Spleen (tissue), 11 donors: ENCODE measurements around the gene KATNA1. TPM values are rescaled to one million over a fixed set of nuclear protein-coding genes. Genes with fewer than 3 reads are reported as not detected.

Source experiments
- DNase-seq: peaks from one replicate; pipeline ENCODE4 v3.0.0-alpha.2; 2020
- H3K27ac ChIP-seq, 8 donors: fragments of 200-600 bp; sonication (generic) in 7 of 8; 1 replicate in 4 of 8; 2 replicates in 4 of 8; pipeline versions ENCODE4 v1.5.0 to v1.8.0; 2016 to 2021; ENCODE audit warnings: inconsistent platforms in 4 of 8, mild to moderate bottlenecking in 4 of 8, moderate library complexity in 1 of 8
- H3K27me3 ChIP-seq, 7 donors: fragments of 200-600 bp; sonication (generic) in 6 of 7; replicated peaks in 1 of 7; 1 replicate in 4 of 7; 2 replicates in 3 of 7; pipeline versions ENCODE4 v1.5.0 to v1.8.0; 2016 to 2021; ENCODE audit warnings: inconsistent platforms in 3 of 7, mild to moderate bottlenecking in 1 of 7
- H3K36me3 ChIP-seq, 6 donors: fragments of 200-600 bp; sonication (generic) in 5 of 6; 1 replicate in 4 of 6; 2 replicates in 2 of 6; pipeline versions ENCODE4 v1.5.0 to v1.8.0; 2016 to 2021; ENCODE audit warnings: inconsistent platforms in 2 of 6
- H3K4me1 ChIP-seq, 6 donors: fragments of 200-600 bp; sonication (generic) in 5 of 6; 1 replicate in 3 of 6; 2 replicates in 3 of 6; pipeline versions ENCODE4 v1.5.0 to v1.8.0; 2016 to 2021; ENCODE audit warnings: inconsistent platforms in 3 of 6
- H3K4me3 ChIP-seq, 8 donors: fragments of 200-600 bp; sonication (generic) in 7 of 8; 1 replicate in 4 of 8; 2 replicates in 4 of 8; pipeline versions ENCODE4 v1.5.0 to v1.8.0; 2016 to 2021; ENCODE audit warnings: inconsistent platforms in 4 of 8, mild to moderate bottlenecking in 4 of 8, moderate library complexity in 2 of 8
- H3K9me3 ChIP-seq, 8 donors: fragments of 200-600 bp; sonication (generic) in 7 of 8; 1 replicate in 4 of 8; 2 replicates in 4 of 8; pipeline versions ENCODE4 v1.5.0 to v1.8.0; 2016 to 2021; ENCODE audit warnings: inconsistent platforms in 4 of 8
- CTCF ChIP-seq, 11 experiments: fragments of 200-600 bp in 7 of 11; fragments of 450-650 bp in 4 of 11; sonication (generic) in 4 of 11; IDR thresholded peaks in 8 of 11; conservative IDR thresholded peaks in 3 of 11; 1 replicate in 7 of 11; 2 replicates in 4 of 11; pipeline versions ENCODE4 v1.4.0 to v1.8.0; 2016 to 2021; ENCODE audit warnings: antibody characterized with exemption in 11 of 11, inconsistent platforms in 4 of 11, mild to moderate bottlenecking in 1 of 11
- POLR2A ChIP-seq, 3 donors: fragments of 450-650 bp; IDR thresholded peaks; one replicate each; pipeline ENCODE4 v1.5.1; 2017; ENCODE audit warnings: antibody characterized with exemption in 3 of 3, mild to moderate bottlenecking in 1 of 3
- POLR2AphosphoS5 ChIP-seq, 3 donors: sonication (generic); formaldehyde crosslinking; IDR thresholded peaks; one replicate each; pipeline ENCODE4 v1.5.1; 2017; ENCODE audit warnings: antibody characterized with exemption in 3 of 3
- WGBS, 5 donors: extraction: QIAGEN DNeasy Blood & Tissue Kit in 3 of 5; methylation state at CpG; one replicate each; pipeline versions ENCODE4 v1.1.5 to v1.1.7; 2013 to 2018; 5-methylcytosine and 5-hydroxymethylcytosine counted together
- intact Hi-C: fragments of 100-400 bp; cut with DNase I; formaldehyde crosslinking; loops from one replicate; pipeline ENCODE4 v1.15.0; 2023; ENCODE audit warnings: low total_unique reads
- polyA plus RNA-seq, 3 donors: library from polyadenylated mRNA; stranded (reverse); fragments of 200-250 nt; gene quantifications; one replicate each; pipeline ENCODE4 v1.2.1, GENCODE V29; 2013
- total RNA-seq, 7 donors: library from RNA; depleted of rRNA in 3 of 7; stranded (reverse); fragments of >200 nt in 3 of 7; fragmentation: NEBNext Ultra II Directional in 4 of 7; extraction: Animal tissue kit (Norgen Biotek cat#: 25700) in 4 of 7; gene quantifications; one replicate each; pipeline versions ENCODE4 v1.1.0 to v1.2.1, GENCODE V29; 2016 to 2021
- donor health status: healthy with polysubstance abuse.
- donor health status: DM: no; HTN: no; CAD: no; lungs with moderate emphysema.
- donor health status: DM: no; HTN: no; CAD: no.
- donor health status: Bipolar disorder and iron deficiency.
- donor health status: healthy.
- donor health status: DM: no; HTN: no; CAD: no.
- donor health status: DM: yes; HTN: yes; CAD: no.

Gene KATNA1
- total and polyA plus RNA-seq, 10 donors: 9.3 to 28.5 (median 15.7) TPM

- intact Hi-C loops: loop anchor here (10.0 kb wide), 1 partner anchor 148 kb away; the partner anchor contains the start of gene LATS1
- H3K36me3 ChIP-seq: no peaks in the 10 kb centered on the region
- 0 to 1% (median 0%) methylated on average over 26 to 81 of the region's 81 CpGs for WGBS, 5 donors
Observed at GRCh38 chr6:149566410-149567193, 81.9 kb downstream of the KATNA1 start.

GRCh38 chr6:149565527-149566409, 82.7 kb downstream of the KATNA1 start, which contains the start of gene GINM1:
Gene GINM1, plus strand, starts transcription at chr6:149566375. Its CDS starts 40 bp downstream, at chr6:149566415.
- Histone ChIP-seq H3K27ac (peak within 1 kb of the TSS; percentile 89 to 96 (median 94)), H3K9me3 (no peaks in the 10 kb centered on the region), H3K27me3 (no peaks in the 10 kb centered on the region), H3K36me3 (no peaks in the 10 kb centered on the region), H3K4me3 (peak within 1 kb of the TSS; percentile 78 to 97 (median 89)), H3K4me1 (peaks cover 15 to 44% (median 30%) of the 10 kb centered on the region in 6 donors)
- intact Hi-C loops: loop anchor here (10.0 kb wide), 1 partner anchor 149 kb away; the partner anchor contains the start of gene LATS1
- WGBS, 5 donors: 0 to 2% (median 1%) methylated on average over 38 to 57 of the region's 59 CpGs
- peak; percentile 98 for DNase-seq
- TF ChIP-seq POLR2AphosphoS5 (IDR thresholded peaks at IDR 0.05): peak; percentile 68 to 76 (median 73)
- TF ChIP-seq CTCF (IDR thresholded peaks at IDR 0.05 in 8 of 11, conservative IDR thresholded peaks at IDR 0.05 in 3 of 11): peak; percentile 42 to 77 (median 63)
- no peak for TF ChIP-seq POLR2A (IDR thresholded peaks at IDR 0.05)

More at GRCh38 chr6:149566410-149567193, 81.9 kb downstream of the KATNA1 start:
- Histone ChIP-seq H3K4me1 (peaks cover 15 to 52% (median 31%) of the 10 kb centered on the region in 6 donors), H3K27me3 (no peaks in the 10 kb centered on the region), H3K27ac (peak overlapping the region; percentile 89 to 96 (median 94)), H3K9me3 (no peaks in the 10 kb centered on the region), H3K4me3 (peak overlapping the region; percentile 78 to 97 (median 89))
- TF ChIP-seq CTCF (IDR thresholded peaks at IDR 0.05 in 8 of 11, conservative IDR thresholded peaks at IDR 0.05 in 3 of 11) (no peak), POLR2AphosphoS5 (IDR thresholded peaks at IDR 0.05) (peak; percentile 46 to 84 (median 75))
- peak; percentile 91 for DNase-seq

GRCh38 chr6:149563928-149564325, 84.6 kb downstream of the KATNA1 start:
- WGBS, 5 donors: 61 to 84% (median 81%) methylated on average over 3 of the region's 3 CpGs
- no peaks in the 10 kb centered on the region for H3K9me3 ChIP-seq
- no peak for DNase-seq
- H3K4me3 ChIP-seq: no peak overlapping the region
- H3K27ac ChIP-seq: no peak overlapping the region
- peaks cover 14 to 37% (median 26%) of the 10 kb centered on the region in 6 donors for H3K4me1 ChIP-seq
- intact Hi-C loops: loop anchor here (10.0 kb wide), 1 partner anchor 151 kb away; the partner anchor contains the start of gene LATS1
- no peaks in the 10 kb centered on the region for H3K36me3 ChIP-seq
- TF ChIP-seq POLR2AphosphoS5 (IDR thresholded peaks at IDR 0.05): no peak
- no peak for TF ChIP-seq CTCF (IDR thresholded peaks at IDR 0.05 in 8 of 11, conservative IDR thresholded peaks at IDR 0.05 in 3 of 11)
- no peak for TF ChIP-seq POLR2A (IDR thresholded peaks at IDR 0.05)
- no peaks in the 10 kb centered on the region for H3K27me3 ChIP-seq
